T-helper 2 cell treated with Interferon-gamma antibody and Interleukin-4, amounts not matched to agents 5 μg/mL and 100 μg/mL, for 36 hours (primary cell): ENCODE measurements around the gene KNDC1.
"Not testable (repeated sequence)": the region's sequence is repeated elsewhere in the genome, so short reads cannot be mapped to it uniquely, and the experiment has no call there.

Experiments used
- DNase-seq: peaks from one replicate; pipeline ENCODE4 v3.0.0; 2021; ENCODE audit warnings: low spot score
- H3K27ac Mint-ChIP-seq: one replicate; pipeline ENCODE4 v1.8.0; 2021; ENCODE audit warnings: mild to moderate bottlenecking, mixed read lengths
- H3K27me3 Mint-ChIP-seq: one replicate; pipeline ENCODE4 v1.8.0; 2021; ENCODE audit warnings: low read depth, mixed read lengths
- H3K36me3 Mint-ChIP-seq: one replicate; pipeline ENCODE4 v1.8.0; 2021; ENCODE audit warnings: low read depth, mixed read lengths
- H3K4me1 Mint-ChIP-seq: one replicate; pipeline ENCODE4 v1.8.0; 2021; ENCODE audit warnings: low read depth, mixed read lengths
- H3K4me3 Mint-ChIP-seq: one replicate; pipeline ENCODE4 v1.8.0; 2022; ENCODE audit warnings: mild to moderate bottlenecking, moderate library complexity, mixed read lengths
- H3K9me3 Mint-ChIP-seq: one replicate; pipeline ENCODE4 v1.8.0; 2021; ENCODE audit warnings: mixed read lengths

The KNDC1 gene

GRCh38 chr10:133258818-133259601, 99.0 kb downstream of the KNDC1 start:
- H3K4me3 Mint-ChIP-seq: peak overlapping the region; percentile 77
- peak; percentile 94 for DNase-seq
- H3K27ac Mint-ChIP-seq: peak overlapping the region; percentile 94
- H3K9me3 Mint-ChIP-seq: no peaks in the 10 kb centered on the region
- H3K27me3 Mint-ChIP-seq: no peaks in the 10 kb centered on the region
- H3K36me3 Mint-ChIP-seq: peaks cover 16% of the 10 kb centered on the region
- peaks cover 49% of the 10 kb centered on the region for H3K4me1 Mint-ChIP-seq

GRCh38 chr10:133259602-133259989, 99.6 kb downstream of the KNDC1 start:
- DNase-seq: no peak
- Mint-ChIP-seq H3K4me1 (peaks cover 54% of the 10 kb centered on the region), H3K4me3 (peak overlapping the region; percentile 77), H3K27me3 (no peaks in the 10 kb centered on the region), H3K9me3 (no peaks in the 10 kb centered on the region), H3K27ac (peak overlapping the region; percentile 94), H3K36me3 (peaks cover 20% of the 10 kb centered on the region)

DNA sequence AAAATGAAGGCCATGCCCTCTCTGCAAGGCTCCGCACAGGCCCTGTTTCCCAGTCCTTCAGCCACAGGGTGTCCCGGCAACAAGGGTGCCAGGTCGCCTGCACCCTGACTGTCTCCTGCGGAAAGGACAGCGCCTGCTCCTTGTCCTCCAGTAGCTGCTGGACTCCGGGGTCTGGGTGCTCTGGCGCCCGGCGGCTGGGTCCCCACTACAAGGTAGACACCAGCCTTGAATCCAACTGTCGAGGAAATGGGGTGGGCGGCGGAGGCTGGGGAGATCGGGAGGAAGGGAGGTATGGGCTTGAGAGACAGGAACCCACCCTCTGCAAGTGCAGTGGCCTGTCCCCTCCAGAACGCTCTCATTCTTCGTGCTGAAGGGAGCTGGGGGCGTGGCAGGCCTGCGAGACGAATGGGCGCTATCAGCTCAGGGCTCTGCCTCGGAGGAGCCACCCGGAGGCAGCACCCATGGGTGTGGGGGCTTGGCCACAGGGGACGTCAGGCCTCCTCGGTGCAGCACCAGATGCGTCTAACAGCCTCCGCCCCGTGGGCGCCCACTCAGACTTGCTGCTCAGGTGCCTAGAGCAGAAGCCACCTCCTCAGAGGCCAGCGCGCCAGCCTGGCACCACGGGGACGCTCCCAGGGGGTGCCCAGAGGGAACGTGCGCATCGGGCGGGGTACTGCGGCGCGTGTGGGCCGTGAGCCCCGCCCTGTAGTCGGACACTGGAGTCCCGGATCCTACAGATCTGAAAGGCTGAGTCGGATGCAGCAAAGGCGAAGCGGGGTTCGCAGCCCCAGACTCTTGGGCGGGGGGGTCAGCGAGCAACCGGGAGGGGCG, 101.1 kb downstream of the KNDC1 start:
- peak overlapping the region; percentile 77 for H3K4me3 Mint-ChIP-seq
- H3K27ac Mint-ChIP-seq: peak overlapping the region; percentile 87
- peaks cover 63% of the 10 kb centered on the region for H3K4me1 Mint-ChIP-seq
- no peaks in the 10 kb centered on the region for H3K9me3 Mint-ChIP-seq
- peaks cover 32% of the 10 kb centered on the region for H3K36me3 Mint-ChIP-seq
- no peaks in the 10 kb centered on the region for H3K27me3 Mint-ChIP-seq
- peak; percentile 71 for DNase-seq

- Mint-ChIP-seq H3K27me3 (no peaks in the 10 kb centered on the region), H3K4me1 (peaks cover 63% of the 10 kb centered on the region), H3K4me3 (peak overlapping the region; percentile 64), H3K9me3 (no peaks in the 10 kb centered on the region), H3K36me3 (peaks cover 33% of the 10 kb centered on the region), H3K27ac (peak overlapping the region; percentile 68)
- peak; percentile 77 for DNase-seq
Observed at GRCh38 chr10:133261726-133262325, 101.8 kb downstream of the KNDC1 start.

DNA sequence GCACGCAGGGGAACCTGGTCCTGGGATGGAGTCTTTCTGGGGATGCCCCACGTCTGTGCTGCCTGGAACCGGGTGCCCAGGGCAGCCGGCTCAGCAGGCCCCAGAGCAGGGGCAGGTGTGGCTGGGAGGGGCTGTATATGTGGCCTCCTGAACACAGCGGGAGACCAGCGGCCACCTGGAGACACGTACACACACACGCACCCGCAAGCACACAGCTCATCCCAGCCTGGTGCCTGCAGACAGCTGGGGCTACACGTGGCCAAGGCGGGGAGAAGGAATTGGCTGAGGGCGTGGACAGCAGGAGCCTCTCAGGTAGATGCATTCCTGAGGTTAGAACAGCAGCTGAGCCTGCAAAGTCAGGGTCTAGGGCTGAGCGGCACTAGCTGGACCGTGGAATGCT, 102.7 kb downstream of the KNDC1 start:
- H3K27ac Mint-ChIP-seq: peak overlapping the region; percentile 60
- peak overlapping the region; percentile 34 for H3K4me3 Mint-ChIP-seq
- H3K27me3 Mint-ChIP-seq: no peaks in the 10 kb centered on the region
- no peaks in the 10 kb centered on the region for H3K9me3 Mint-ChIP-seq
- H3K36me3 Mint-ChIP-seq: peaks cover 33% of the 10 kb centered on the region
- H3K4me1 Mint-ChIP-seq: peaks cover 57% of the 10 kb centered on the region
- DNase-seq: no peak

DNA sequence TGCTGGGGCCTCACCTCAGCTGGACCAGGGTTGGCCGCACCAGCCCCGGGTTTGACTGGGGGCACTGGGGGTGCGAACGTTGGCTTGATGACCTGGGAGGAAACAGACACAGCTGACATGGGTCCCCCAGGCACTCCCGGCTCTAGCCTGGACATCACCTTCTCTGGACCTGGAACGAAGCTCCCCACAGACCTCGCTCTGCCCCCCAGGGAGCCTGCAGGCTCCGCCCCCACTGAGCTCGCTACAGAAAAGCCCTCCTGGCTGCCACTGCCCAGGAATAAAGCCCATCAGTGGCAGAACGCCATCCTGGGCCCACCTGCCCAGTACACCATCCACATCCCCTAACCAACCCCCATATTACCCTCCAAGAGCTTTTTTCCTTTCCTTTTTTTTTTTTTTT, 103.7 kb downstream of the KNDC1 start:
- H3K4me3 Mint-ChIP-seq: peak overlapping the region; percentile 32
- no peak for DNase-seq
- no peaks in the 10 kb centered on the region for H3K9me3 Mint-ChIP-seq
- H3K27me3 Mint-ChIP-seq: no peaks in the 10 kb centered on the region
- H3K4me1 Mint-ChIP-seq: peaks cover 53% of the 10 kb centered on the region
- H3K36me3 Mint-ChIP-seq: peaks cover 33% of the 10 kb centered on the region
- peak overlapping the region; percentile 74 for H3K27ac Mint-ChIP-seq

DNA sequence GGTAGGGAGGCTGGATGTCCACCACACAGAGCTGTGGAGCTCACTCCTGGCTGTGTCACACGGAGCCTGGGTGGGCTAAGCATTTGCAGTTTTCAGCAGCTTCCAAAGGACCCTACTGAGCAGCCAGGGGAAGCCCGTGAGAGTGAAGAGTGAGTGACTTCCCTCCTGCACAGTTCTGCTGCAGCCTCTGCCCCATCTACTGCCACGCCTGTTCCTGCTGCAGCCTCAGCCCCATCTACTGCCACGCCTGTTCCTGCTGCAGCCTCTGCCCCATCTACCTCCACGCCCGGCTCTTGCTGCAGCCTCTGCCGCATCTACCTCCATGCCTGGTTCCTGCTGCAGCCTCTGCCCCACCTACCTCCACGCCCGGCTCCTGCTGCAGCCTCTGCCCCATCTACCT, 104.4 kb downstream of the KNDC1 start:
- H3K4me3 Mint-ChIP-seq: peak overlapping the region; percentile 71
- no peaks in the 10 kb centered on the region for H3K9me3 Mint-ChIP-seq
- H3K27me3 Mint-ChIP-seq: no peaks in the 10 kb centered on the region
- peaks cover 34% of the 10 kb centered on the region for H3K36me3 Mint-ChIP-seq
- H3K4me1 Mint-ChIP-seq: peaks cover 47% of the 10 kb centered on the region
- no peak for DNase-seq
- H3K27ac Mint-ChIP-seq: peak overlapping the region; percentile 74

DNA sequence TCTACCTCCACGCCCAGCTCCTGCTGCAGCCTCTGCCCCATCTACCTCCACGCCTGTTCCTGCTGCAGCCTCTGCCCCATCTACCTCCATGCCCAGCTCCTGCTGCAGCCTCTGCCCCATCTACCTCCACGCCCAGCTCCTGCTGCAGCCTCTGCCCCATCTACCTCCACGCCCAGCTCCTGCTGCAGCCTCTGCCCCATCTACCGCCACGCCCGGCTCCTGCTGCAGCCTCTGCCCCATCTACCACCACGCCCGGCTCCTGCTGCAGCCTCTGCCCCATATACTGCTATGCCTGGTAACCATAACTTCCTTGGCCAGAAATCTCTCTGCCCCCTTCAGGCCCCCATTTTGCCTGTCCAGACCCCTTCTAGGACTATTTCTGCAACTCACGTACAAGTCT, 105.0 kb downstream of the KNDC1 start:
- Mint-ChIP-seq H3K27ac (peak overlapping the region; percentile 62), H3K4me3 (peak overlapping the region; percentile 65)

DNA sequence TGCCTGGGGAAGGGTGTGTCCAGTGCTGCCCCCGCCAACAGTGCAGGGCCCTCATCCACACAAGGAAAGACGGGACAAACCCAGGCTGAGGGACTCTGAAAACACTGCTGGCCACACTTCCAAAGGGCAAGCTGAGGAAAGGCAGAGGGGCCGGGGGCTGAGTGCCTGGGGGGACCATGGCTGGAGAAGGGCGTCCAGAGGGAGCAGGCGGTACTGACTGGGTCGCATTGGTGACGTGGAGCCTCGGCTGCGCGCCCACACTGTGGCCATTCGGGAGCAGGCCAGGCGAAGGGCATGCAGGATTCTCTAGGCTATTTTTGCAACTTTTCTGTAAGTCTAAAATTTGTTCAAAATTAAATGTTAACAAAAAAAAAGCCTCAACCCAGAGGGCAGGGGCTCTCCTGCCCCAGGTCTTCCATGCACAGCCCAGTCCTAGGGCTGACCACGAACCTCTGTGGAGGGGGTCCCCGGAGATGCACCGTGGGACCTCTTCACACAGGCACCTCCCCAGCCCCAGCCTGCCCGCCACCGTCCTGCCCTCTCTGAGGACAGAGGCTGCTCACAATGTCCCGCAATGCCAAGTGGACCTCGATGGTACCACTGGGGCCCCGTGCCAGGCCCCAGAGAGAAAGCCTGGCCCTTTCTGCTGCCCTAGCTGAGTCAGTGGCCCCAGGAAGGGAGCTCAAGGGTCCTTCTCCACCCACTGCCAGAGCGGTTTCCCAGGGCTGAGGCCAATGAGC, 106.2 kb downstream of the KNDC1 start:
- Mint-ChIP-seq H3K4me3 (no peak overlapping the region), H3K36me3 (peaks cover 34% of the 10 kb centered on the region), H3K4me1 (peaks cover 30% of the 10 kb centered on the region), H3K9me3 (no peaks in the 10 kb centered on the region), H3K27me3 (no peaks in the 10 kb centered on the region), H3K27ac (peak overlapping the region; percentile 41)
- no peak for DNase-seq

More for the DNA sequence above, 105.0 kb downstream of the KNDC1 start:
- DNase-seq, H3K9me3 Mint-ChIP-seq, H3K27me3 Mint-ChIP-seq: not testable (repeated sequence)
- H3K4me1 Mint-ChIP-seq: peaks cover 42% of the 10 kb centered on the region
- H3K36me3 Mint-ChIP-seq: peaks cover 34% of the 10 kb centered on the region

DNA sequence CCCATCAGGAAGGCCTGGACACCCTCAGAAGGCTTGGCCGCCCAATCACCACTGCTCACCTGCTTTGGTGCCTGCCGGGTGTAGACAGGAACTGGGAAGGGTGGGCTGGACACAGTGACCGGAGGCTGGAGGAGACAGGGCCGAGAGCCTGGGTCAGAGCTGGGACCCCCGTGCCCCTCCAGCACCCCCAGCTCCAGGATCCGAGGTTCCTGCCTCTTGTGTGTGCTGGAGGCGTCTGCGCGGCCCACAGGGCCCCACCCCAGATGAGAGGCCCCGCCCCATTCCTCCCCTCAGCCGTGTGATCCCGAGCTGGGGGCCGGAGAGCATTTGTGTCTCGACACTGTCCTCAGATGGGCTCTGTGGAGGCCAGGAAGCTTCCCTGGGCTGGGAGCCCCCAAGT, 107.3 kb downstream of the KNDC1 start:
- DNase-seq: no peak
- Mint-ChIP-seq H3K27ac (no peak overlapping the region), H3K4me1 (peaks cover 27% of the 10 kb centered on the region), H3K36me3 (peaks cover 37% of the 10 kb centered on the region), H3K9me3 (no peaks in the 10 kb centered on the region), H3K4me3 (no peak overlapping the region), H3K27me3 (no peaks in the 10 kb centered on the region)

DNA sequence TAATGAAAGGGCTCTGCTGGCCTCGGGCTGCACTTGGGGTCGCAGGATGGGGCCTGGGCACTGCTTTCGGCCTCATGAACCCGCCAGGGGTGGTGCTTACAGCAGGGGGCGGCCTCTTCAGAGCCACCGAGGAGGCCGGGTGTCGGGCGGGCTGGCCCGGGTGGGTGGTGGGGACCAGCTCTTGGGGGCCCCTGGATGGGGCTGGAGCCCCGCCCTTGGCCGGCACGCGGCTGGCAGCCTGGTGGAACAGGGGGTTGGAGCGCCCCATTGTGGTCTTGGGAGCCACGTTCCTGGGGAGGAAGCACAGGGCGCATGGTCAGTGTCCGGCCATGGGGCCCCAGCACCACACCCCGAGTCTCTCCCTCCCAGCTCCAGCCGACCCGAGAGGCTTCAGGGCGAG, 107.8 kb downstream of the KNDC1 start:
- H3K27ac Mint-ChIP-seq: no peak overlapping the region
- H3K36me3 Mint-ChIP-seq: peaks cover 32% of the 10 kb centered on the region
- H3K27me3 Mint-ChIP-seq: no peaks in the 10 kb centered on the region
- H3K4me3 Mint-ChIP-seq: no peak overlapping the region
- DNase-seq: no peak
- peaks cover 22% of the 10 kb centered on the region for H3K4me1 Mint-ChIP-seq
- no peaks in the 10 kb centered on the region for H3K9me3 Mint-ChIP-seq

GRCh38 chr10:133268532-133268931, 108.5 kb downstream of the KNDC1 start:
- peaks cover 26% of the 10 kb centered on the region for H3K36me3 Mint-ChIP-seq
- H3K9me3 Mint-ChIP-seq: no peaks in the 10 kb centered on the region
- no peak overlapping the region for H3K27ac Mint-ChIP-seq
- peaks cover 18% of the 10 kb centered on the region for H3K4me1 Mint-ChIP-seq
- H3K27me3 Mint-ChIP-seq: no peaks in the 10 kb centered on the region
- no peak overlapping the region for H3K4me3 Mint-ChIP-seq
- no peak for DNase-seq

- no peak overlapping the region for H3K4me3 Mint-ChIP-seq
- H3K27ac Mint-ChIP-seq: no peak overlapping the region
- peaks cover 20% of the 10 kb centered on the region for H3K36me3 Mint-ChIP-seq
- peaks cover 11% of the 10 kb centered on the region for H3K4me1 Mint-ChIP-seq
- no peak for DNase-seq
- no peaks in the 10 kb centered on the region for H3K9me3 Mint-ChIP-seq
- H3K27me3 Mint-ChIP-seq: no peaks in the 10 kb centered on the region
Observed at GRCh38 chr10:133269367-133269766, 109.3 kb downstream of the KNDC1 start.
